PFSK-1 (cell line): ENCODE results near the gene DENND4B.

Source experiments
- POLR2AphosphoS5 ChIP-seq: IDR thresholded peaks from 2 replicates; pipeline ENCODE4 v1.6.1; 2012; ENCODE audit warnings: low read depth, mild to moderate bottlenecking, control low read depth, low read length, moderate library complexity
- TF ChIP-seq, protein P1 (sequence below), 2 experiments: IDR thresholded peaks; 2 replicates each; pipeline versions ENCODE4 v1.6.1 to v1.8.0; 2011 to 2012; ENCODE audit warnings: low read depth in 2 of 2, low read length in 2 of 2, control low read depth in 1 of 2, inconsistent platforms in 1 of 2, mild to moderate bottlenecking in 1 of 2, moderate library complexity in 1 of 2; ENCODE audit not compliant: insufficient read depth in 1 of 2

DNA sequence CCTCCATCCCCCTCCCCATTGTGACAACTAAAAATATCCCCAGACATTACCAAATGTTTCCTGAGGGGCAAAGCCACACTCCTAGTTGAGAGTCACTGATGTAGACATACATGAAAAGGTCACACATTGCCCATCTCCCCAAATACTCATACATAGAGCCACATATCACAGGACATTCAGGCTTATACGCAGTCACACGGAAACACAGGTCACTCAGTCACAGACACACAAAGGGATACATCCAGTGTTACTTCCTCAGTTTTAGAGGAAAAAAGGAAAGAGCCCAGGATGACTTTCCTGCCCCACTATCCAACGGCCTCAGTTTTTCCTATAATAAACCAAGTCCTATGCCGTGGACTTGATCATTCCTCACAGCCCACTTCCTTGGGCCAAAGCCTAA lies 14.9 kb upstream of the DENND4B start:
- TF ChIP-seq POLR2AphosphoS5: no peak
- TF ChIP-seq, protein P1, sequence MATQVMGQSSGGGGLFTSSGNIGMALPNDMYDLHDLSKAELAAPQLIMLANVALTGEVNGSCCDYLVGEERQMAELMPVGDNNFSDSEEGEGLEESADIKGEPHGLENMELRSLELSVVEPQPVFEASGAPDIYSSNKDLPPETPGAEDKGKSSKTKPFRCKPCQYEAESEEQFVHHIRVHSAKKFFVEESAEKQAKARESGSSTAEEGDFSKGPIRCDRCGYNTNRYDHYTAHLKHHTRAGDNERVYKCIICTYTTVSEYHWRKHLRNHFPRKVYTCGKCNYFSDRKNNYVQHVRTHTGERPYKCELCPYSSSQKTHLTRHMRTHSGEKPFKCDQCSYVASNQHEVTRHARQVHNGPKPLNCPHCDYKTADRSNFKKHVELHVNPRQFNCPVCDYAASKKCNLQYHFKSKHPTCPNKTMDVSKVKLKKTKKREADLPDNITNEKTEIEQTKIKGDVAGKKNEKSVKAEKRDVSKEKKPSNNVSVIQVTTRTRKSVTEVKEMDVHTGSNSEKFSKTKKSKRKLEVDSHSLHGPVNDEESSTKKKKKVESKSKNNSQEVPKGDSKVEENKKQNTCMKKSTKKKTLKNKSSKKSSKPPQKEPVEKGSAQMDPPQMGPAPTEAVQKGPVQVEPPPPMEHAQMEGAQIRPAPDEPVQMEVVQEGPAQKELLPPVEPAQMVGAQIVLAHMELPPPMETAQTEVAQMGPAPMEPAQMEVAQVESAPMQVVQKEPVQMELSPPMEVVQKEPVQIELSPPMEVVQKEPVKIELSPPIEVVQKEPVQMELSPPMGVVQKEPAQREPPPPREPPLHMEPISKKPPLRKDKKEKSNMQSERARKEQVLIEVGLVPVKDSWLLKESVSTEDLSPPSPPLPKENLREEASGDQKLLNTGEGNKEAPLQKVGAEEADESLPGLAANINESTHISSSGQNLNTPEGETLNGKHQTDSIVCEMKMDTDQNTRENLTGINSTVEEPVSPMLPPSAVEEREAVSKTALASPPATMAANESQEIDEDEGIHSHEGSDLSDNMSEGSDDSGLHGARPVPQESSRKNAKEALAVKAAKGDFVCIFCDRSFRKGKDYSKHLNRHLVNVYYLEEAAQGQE (IDR thresholded peaks at IDR 0.05; ENCODE audit: insufficient read depth in 1 of 2, low read depth in 2 of 2, low read length in 2 of 2): no peak
